Fibroblast of peridontal ligament (primary cell): Measurements from ENCODE around the gene ATP7B.

ENCODE experiments used
- DNase-seq: peaks from one replicate; pipeline ENCODE4 v3.0.0-alpha.2; 2010; ENCODE audit errors: extremely low read depth

The ATP7B gene

DNA sequence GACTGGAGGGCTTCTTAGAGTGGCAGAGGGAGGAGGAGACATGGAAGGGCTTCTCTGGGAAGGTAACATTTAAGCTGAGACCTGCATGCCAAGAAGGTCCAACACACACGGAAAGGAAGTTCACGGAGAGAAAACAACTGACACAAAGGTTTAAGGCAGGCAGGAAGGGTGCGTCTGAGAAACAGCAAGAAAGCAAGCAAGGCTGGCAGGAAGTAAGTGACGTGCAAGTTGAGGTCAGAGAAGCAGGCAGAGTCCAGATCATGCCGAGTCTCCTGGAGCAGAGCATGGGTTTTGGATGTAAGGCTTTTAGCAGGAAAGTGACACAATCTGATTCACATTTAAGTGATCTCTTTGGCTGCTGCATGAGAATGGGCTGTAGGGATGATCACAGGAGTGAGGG, 60.5 kb downstream of the ATP7B start:
- DNase-seq: no peak

DNA sequence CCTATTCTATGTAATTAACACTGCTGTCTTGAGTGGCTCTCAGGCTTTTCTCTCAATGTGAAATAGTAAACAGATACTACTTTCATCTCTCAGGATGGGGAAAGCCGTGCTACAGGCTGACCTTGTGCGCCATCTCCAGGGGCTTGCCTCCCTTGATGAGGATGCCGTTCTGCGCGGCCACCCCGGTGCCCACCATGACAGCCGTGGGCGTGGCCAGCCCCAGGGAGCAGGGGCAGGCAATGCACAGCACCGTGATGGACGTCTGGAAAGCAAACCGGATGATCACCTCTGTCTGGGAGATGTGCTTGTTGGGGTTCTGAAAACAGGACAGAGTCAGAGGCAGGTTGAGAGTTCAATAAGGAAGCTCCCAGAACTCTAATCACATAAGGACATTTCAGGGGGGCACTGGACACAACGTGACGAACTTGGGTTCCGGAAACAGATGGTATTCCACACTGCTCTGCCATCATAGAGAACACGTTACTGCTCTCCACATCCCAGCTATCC, 65.0 kb downstream of the ATP7B start:
- no peak for DNase-seq

DNA sequence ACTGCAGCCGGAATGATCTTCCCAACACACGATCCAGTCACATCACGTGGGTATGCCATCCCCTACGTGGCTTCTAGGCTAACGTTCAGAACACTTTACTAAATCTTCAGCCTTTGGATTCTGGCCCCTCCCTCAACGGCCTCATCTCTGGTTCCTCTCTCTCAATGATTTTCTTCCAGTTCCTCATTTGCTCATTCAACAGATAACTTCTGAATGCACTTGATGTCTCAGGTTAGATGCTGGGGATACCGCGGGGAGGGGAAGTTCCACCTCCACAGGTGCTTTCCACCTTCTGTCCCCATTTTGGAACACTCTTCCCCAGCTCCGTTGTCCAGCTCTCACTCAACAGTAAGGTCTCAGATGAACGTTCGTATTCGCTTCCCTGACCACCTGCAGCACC, 66.1 kb downstream of the ATP7B start:
- DNase-seq: no peak

DNA sequence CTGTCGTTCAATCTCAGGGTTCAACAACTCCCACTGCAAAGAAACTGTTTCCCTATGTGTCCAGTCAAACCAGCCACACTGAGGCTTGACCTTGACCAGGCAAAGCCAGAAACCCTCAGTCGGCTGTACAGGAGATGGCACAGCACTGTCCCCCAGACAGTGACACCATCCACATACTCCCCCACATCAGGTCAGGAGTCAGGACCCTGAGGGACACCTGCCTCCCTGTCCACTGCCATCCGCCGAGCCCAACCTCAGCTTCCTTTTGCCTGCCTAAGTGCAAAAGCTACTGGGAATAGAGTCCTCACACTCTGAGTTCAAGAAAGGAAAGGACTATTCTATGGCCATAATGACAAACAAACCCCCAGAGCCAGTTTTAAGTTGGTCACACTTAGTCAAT, 66.8 kb downstream of the ATP7B start:
- no peak for DNase-seq

DNA sequence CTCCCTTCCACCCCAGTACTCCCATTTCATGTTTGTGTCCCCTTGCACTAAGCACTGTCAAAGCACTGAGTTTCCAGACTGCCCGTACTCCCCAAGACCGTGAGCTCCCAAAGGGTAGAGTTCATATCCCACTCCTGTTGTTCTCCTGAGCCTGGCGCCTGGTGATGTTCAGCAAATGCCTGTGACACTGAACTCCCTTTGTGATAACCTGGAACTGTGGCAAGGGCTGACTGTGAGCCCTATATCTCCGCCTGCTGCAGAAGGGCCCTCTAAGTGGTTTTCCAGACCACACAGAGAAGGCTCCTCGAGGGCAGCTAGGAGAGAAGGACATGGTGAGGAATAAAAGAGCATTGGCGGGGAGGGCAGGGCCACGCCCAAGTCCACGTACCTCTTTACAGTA, 67.5 kb downstream of the ATP7B start:
- no peak for DNase-seq

DNA sequence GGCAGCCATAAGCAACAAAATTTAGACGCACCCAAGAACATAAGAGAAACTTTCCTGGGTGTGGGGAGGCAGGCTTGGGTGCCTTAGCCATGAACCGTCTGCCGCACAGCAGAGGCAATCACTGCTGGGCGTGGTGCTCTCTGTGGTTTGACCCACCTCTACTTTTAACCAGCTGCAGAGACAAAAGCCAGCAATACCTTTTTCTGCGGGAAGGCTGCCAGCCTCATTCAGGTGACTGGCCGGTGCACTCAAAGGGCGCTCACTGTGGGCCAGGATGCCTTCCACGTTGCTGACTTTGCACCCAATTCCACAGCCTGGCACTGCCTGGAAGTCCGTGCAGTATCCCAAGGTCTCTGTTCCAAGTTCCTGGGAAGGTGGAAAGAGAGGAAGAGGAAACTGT, 69.1 kb downstream of the ATP7B start:
- DNase-seq: no peak

DNA sequence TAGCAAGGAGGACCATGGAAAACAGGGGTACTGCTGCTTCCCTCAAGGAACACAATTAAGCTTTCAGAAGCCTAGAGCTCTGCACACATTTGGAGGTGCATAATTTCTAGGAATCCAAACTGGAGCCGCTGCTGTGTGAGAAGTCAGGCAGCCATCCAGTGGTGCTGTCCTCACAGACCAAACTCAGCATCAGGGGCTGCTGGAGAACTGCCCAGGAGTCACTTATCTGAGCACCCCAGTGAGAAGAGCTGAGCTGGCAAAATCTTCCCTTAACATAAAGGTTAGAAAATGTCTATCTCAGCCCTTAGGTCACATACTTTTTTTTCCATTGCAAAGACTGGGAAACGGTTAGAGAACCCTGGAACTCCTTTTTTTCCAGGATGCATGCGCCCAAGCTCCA, 72.8 kb downstream of the ATP7B start:
- DNase-seq: no peak

DNA sequence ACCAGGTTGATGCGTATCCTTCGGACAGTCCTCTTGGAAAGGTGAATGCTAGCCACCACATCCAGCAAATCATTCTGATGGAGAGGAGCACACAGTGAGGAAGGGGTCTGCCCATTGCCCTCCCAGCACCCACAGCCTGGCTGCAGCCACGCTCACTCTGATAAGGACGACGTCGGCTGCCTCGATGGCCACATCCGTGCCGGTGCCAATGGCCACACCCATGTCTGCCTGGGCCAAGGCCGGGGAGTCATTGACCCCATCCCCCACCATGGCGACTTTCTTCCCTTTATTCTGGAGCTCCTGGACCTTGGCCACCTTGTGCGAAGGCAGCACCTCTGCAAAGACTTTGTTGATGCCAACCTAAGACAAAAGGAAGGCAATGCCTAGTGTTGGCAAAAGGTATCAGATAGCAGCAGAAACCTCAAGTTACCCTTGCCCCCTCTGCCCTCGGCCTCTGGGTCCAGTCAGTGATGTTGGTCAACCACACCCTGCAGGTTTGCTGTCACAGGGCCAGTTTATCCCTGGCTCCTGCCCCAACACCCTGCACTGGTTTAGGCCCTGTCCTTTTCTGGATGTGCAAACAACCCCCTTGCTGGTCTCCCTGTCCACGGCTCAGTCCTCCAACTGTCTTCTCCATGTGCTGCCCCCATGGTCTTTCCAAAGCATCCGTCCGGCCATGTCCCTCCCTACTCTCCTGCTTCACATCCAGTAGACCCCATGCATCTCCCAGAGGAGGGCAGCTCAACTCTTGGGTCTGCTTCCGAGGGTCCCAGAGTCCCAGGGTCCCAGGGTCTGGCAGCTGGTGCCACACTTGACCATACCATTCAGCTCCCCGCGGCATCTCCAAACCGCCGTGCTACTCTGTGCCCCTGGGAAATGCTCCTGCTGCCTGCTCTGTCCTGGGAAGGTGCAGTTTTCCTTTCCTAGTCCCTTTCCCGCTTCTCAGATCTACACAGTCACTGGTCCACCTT, 73.6 kb downstream of the ATP7B start:
- DNase-seq: no peak

DNA sequence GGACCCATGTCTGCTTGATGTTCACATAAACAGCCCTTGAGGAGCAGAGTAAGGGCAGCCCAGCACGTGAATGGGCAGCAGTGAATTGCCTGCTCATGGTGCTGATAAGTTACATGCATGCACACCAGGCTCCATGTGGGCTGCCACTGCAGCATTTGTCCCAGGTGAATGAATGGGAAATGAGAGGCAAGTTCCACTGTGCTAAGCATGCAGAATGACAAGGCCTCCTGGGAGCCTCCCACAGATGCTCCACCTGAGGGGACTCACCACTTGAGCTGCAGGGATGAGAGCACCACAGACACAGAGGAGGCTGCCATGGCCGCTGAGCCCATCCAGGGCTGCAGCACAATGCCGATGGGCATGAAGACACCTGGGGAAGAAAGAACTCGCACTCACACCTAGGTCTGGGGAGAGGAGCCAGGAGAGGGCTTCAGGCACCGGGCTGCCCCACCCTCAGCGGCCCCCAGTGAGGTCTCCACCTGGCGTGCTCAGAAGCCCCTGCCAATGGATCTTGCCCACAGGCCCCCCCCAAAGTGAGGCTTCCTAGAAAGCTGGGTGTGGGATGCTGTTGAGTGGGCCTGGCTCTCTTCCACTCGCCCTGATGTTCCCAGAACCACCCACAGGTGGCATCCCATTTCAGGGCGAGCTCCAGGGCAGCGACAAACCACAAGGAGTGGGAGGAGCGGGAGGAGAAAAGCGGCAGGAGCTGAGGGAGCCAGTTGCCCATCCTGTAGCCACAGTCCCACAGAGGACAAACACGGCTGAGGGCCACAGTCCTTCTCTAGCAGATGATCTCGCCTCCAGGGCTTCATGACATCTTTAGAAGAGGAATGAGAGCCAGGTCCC, 75.7 kb downstream of the ATP7B start:
- DNase-seq: no peak

DNA sequence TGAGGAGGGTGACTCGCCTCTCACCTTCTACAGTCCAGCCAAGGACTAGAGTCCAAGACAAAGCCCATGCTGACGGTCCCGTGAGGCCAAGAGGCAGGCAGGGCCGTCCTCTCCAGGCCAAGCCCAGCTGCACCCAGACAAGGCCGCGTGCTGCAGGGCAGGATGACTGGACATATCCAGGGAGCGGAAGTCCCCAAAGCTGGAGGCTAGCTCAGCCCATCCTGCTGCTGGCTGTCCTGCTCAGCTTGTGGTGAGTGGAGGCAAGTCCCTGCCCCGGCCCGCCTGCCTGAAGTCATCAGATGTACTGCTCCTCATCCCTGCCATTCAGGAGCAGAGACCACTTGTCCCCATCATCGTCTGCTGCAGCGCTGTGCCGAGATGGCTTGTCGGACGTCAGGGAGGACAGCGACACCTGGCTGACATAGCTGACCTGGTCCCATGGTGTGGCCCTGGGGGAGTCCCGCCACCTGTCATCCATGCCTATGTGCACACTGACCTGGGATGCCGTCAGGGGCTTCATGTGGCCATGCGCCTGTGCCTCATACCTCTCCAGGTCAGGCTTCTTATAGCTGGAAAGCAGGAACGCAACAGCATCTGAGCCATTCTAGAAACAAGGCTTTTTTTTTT, 76.7 kb downstream of the ATP7B start:
- no peak for DNase-seq

DNA sequence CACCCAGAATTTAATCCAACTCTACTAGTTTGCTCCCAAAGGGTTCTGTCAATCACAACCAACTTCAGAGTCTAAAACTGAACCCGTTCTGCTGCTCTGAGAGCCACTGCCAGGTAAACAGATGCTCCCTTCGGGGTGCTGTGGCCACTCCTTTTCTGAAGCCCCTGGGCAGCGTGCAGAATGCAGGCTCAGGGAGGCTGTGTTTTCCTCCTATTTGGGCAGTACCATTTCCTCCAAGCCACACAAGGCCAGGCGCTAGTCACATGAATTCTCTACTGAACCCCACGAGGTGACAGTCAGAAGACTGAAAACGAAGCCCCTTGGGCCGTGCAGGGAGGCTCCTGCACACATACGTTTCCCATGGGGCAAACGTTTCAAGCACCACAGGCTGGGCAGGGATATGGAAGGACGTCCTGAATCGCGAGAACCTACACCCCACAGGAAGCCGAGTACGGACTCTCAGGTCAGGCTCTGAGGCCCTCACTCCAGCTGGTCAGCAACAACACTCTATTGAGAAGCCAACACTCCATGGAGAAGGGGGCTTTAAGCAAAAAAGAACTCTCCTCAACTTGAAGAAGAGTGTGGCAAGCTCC, 77.7 kb downstream of the ATP7B start:
- DNase-seq: no peak

DNA sequence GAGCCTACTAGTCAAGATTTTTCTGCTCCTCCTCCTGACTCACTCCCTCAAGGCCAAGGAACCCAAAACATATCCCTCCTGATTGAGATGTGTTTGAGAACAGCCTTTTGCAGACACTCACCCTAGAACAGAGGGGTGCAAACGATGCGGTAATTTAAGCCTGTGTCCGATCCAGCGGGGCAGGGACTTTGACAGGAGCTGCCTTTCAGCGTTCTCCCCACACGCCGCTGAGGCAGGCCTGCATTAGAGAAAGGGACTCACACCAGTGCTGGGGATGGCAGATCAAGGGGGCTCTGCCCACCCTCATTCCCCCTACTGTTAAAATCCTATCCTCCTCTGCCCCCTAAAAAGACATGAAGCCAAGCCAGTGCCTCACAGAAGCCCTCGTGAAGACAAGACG, 79.0 kb downstream of the ATP7B start:
- DNase-seq: no peak

DNA sequence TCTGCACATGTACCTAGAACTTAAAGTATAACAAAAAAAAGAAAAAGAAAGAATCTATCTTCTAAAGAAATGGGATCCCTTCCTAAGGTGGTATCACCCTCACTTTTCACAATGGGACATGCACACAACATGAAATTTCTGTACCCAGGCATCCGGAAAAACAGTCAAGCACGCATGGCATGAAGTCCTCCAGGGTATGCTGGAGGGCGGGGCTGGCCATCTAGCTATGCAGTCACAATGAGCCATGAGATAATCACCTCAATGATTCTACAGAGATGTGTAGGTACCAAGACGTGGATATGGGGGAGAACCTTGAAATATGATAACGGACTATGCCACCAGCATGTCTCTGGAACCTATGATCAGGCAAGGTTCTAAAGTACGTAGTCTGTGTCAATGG, 79.6 kb downstream of the ATP7B start:
- no peak for DNase-seq

DNA sequence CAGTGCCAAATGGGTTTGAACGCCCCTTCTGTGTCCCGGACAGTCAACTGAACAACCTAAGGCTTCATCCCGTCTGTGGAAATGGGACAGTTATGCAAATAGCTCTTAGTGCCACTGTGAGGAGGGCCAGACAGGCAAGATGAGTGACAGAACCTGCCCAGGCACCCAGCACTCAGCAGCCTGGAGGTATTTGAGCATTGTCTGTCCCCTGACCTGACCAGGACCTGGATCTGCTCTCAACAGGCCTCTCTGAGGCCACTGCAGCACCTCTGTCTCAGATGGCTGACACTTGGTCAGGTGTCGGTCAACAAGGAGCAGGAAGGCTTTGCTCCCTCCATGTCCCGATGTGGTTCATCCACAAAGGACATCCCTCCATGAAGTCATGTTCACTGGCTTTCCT, 81.6 kb downstream of the ATP7B start:
- DNase-seq: no peak

DNA sequence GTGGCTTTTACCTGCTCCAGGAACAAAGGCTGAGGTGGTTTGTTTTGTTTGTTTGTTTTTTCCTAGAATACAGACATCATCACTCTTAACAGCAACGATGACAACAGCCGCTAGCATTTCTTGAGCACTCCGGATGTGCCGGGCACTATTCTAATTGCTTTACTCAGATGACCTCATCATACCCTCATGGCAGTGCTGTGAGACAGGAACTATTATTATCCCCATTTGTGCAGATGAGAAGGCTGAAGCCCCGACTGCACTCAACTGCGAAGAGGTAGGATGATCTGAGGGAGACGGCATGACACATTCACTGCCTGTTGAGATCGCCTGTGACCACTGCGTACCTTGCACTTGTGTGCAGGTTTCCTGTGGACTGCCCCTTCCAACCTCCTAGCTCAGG, 83.0 kb downstream of the ATP7B start:
- no peak for DNase-seq

DNA sequence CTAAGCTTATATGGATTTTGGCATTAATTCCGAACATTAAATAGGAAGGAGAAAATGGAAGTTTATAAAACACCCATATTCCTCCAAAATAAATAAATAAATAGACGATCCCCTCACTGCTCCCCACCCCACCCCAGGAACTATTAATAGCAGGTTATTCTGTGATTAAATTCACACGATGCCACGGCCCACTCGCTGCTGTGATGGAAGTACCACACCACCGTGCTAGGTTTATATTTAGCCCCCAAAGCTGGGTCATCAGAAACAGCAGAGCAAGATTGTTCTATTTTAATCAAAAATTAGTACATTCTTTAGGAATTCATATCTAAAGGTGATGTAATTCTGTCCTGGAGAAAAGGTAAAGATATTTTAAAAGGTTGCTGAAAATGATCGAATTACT, 84.1 kb downstream of the ATP7B start:
- DNase-seq: no peak

DNA sequence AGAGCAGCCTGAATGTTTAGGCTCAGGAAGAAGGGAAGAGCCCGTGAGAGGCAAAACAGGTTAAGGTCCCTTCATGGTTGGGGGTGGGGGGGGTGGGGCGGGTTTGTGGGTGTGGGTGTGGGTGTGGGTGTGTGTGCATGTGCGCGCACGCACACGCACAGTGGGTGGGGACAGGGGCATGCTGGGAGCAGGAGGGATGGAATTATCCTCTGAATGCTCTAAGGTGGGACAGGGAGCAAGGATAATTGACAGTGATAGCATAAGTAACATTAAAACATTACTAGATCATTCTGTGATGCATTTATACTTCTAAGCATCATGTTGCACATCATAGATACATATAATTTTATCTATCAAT, 84.7 kb downstream of the ATP7B start:
- DNase-seq: no peak

DNA sequence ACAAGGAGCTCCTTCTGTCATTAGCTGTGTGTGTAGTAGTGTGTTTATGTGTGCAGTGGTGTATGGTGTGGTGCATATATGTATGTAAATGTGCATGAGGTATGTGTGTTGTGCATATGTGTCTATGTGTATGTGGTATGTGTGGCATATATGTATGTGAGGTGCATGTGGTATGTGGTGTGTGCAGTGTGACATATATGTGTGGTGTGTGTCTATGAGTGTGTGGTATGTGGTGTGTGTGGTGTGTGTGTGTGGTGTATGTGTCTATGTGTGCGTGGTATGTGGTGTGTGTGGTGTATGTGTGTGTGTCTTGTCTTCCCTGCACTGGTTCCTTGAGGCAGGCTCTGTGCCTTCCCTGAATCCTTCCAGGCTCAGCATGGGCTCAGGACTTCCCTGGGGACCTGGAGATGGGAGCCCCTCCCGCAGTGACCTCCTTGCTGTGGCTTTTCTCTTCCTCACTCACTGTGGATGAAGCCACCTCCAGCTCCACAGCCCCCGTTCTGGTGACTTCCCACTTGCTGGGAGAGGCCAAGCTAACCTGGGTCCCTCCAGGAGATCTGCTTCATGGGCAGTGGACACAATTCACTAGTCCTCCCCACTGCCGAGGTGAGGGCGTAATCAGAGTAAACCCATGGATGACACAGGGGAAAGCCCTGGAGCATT, 85.3 kb downstream of the ATP7B start:
- no peak for DNase-seq

DNA sequence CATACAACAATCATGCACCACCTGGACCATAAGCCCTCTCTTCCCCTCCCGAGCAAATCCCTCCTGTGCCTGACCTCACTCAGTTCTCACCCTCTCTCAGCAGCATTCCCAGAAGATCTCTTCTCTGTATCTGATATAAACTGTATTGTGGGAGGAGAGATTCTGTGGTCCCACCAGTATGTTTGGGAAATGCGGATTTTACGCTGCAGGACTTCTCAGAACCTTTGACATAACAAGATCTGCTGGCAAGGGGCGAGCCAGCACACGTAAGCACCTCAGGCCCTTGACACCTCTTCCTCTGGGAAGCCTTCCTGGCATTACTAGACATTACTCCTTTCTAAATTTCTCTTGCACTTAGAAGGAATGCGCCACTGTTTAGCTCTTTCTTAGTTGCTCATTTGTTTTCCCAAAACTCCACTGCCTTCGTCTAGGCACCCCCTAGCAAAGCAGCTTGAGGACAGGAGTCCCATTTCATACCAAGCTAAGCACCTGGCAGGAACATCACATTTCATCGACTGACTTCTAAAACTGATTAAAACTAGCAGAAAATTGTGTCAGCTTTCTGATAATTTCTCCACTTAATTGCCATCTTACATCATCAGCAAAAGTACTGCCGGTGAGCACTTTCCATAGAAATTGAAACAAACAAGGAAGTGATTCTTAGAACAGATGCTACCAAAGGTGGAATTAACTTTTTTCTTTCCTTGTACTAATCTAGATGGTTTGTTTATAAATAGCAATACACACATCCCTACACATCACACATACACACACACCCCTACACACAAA, 86.3 kb downstream of the ATP7B start:
- DNase-seq: no peak

DNA sequence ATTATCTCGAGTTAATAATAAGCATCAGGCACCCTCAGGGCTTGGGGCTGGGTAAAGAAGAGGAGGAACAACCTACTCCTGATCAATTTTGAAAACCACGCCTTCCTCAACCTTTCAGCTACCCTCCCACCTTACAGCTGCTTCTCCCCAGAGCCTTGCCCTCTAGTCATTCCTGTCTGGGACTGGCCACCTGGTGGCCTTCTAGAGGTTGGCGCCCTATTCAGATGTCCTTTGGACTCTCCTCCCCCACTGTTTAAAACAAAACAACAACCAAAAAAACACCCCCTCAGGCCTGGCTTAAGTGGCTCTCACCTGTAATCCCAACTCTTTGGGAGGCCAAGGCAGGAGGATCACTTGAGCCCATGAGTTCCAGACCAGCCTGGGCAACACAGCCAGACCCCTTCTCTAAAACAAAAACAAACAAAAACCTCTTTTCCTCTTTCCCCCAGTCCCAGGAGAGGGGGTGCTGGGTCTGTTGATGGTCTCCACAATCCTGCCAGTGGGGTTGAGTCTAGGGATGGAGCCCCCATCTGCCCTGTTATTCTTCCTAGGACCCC, 87.2 kb downstream of the ATP7B start:
- DNase-seq: no peak
